ENCODE results near the gene SPRY4. TPM values are rescaled to one million over a fixed set of nuclear protein-coding genes. Genes with fewer than 3 reads are reported as not detected.

Gene SPRY4
- total RNA-seq, 4 donors from 2014 or later = 8.2 to 19.3 (median 15.7) TPM

DNA sequence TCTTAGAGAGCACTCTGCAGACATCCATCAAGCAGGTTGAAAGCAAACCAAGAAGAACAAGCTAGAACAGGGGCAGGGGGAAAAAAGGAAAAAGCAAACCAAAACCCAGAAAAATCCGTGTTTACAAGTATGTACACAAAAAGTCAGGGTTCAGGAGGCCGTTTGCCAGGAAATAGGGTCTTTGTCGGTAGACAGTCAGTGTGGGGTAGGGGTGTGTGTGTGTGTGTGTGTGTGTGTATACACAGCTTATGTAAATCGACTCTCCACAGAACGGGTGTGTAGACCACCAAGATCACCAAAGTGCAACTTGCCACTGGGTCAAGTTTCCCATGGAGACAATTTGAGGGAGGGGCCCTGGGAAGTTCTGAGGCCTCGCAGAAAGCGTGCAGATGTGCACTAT lies 13.1 kb downstream of the SPRY4 start:
- 75 to 80% methylated on average over 1 to 7 of the region's 7 CpGs for WGBS, 2 donors (ENCODE audit: low coverage in 1 of 2)

DNA sequence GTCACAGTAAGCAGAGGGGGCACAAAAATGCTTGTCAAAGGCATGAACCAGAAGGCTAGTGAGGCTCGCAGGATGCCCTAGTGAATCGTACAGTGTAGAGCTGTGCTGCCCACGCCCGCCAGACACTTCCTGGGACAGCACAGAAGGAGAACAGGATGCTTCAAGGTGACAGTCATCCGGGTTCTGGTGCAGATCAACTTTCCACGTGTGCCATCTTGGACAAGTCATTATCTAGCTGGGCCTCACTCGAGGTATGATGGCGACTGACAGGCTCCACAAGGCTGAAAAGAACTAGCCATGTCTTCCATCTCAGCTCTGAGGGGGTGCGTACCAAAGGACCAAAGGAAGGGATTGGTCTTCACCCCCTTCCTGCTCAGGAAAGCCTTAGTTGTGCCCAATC lies 14.0 kb downstream of the SPRY4 start:
- H3K27ac ChIP-seq = no peak overlapping the region
- in situ Hi-C loops (cut with MboI; ENCODE audit: low pct_ligation_motif_present in 1 of 4, low pct_unique_long_range_greater_than_20kb in 1 of 4, low sequenced_read_pairs in 3 of 4) = no loop called here

More for the DNA sequence above, 13.1 kb downstream of the SPRY4 start:
- Histone ChIP-seq H3K9me3 (no peaks in the 10 kb centered on the region), H3K36me3 (no peaks in the 10 kb centered on the region), H3K4me1 (peaks cover 10 to 18% (median 14%) of the 10 kb centered on the region in 4 donors), H3K4me3 (no peak overlapping the region), H3K27ac (no peak overlapping the region), H3K27me3 (no peaks in the 10 kb centered on the region)
- intact Hi-C loops (cut with DNase I; ENCODE audit: low total_unique reads) = no loop called here
- TF ChIP-seq, protein P1, sequence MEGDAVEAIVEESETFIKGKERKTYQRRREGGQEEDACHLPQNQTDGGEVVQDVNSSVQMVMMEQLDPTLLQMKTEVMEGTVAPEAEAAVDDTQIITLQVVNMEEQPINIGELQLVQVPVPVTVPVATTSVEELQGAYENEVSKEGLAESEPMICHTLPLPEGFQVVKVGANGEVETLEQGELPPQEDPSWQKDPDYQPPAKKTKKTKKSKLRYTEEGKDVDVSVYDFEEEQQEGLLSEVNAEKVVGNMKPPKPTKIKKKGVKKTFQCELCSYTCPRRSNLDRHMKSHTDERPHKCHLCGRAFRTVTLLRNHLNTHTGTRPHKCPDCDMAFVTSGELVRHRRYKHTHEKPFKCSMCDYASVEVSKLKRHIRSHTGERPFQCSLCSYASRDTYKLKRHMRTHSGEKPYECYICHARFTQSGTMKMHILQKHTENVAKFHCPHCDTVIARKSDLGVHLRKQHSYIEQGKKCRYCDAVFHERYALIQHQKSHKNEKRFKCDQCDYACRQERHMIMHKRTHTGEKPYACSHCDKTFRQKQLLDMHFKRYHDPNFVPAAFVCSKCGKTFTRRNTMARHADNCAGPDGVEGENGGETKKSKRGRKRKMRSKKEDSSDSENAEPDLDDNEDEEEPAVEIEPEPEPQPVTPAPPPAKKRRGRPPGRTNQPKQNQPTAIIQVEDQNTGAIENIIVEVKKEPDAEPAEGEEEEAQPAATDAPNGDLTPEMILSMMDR (IDR thresholded peaks at IDR 0.05) = no peak
- TF ChIP-seq EP300 (IDR thresholded peaks at IDR 0.05; ENCODE audit: low read depth) (no peak), POLR2AphosphoS5 (IDR thresholded peaks at IDR 0.05) (no peak), POLR2A (IDR thresholded peaks at IDR 0.05) (no peak)
- in situ Hi-C loops (cut with MboI; ENCODE audit: low pct_ligation_motif_present in 1 of 4, low pct_unique_long_range_greater_than_20kb in 1 of 4, low sequenced_read_pairs in 3 of 4) = no loop called here
- no peak for DNase-seq

DNA sequence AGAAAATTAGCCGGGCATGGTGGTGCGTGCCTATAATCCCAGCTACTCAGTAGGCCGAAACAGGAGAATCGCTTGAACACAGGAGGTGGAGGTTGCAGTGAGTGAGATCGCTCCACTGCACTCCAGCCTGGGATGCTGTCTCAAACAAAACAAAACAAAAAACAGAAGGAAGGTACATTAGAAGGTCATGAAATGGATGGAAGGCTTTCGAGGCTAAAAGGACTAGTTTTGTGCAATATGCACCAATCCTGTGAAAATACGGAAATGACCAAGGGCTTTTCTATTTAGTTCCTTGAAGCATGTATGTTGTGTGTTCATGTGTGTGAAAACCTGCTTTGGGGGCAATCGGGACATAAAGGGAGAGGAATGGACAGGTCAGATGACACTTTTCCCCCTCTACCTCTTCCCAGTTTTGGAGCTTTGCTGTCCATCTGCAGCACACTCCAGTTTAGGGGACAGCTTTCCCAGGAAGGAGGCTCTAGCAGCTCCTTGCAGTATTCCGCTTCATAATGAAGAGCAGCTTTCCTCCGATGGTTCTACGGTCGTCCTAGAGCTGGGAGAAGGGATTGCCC lies 15.0 kb downstream of the SPRY4 start:
- TF ChIP-seq POLR2A (IDR thresholded peaks at IDR 0.05) (no peak), EP300 (IDR thresholded peaks at IDR 0.05; ENCODE audit: low read depth) (no peak), POLR2AphosphoS5 (IDR thresholded peaks at IDR 0.05) (no peak)
- TF ChIP-seq, protein P1 (IDR thresholded peaks at IDR 0.05) = no peak
- Histone ChIP-seq H3K27ac (no peak overlapping the region), H3K9me3 (no peaks in the 10 kb centered on the region), H3K4me3 (no peak overlapping the region), H3K4me1 (peaks cover 0 to 21% (median 9%) of the 10 kb centered on the region in 4 donors), H3K27me3 (no peaks in the 10 kb centered on the region), H3K36me3 (no peaks in the 10 kb centered on the region)
- DNase-seq = no peak
- in situ Hi-C loops (cut with MboI; ENCODE audit: low pct_ligation_motif_present in 1 of 4, low pct_unique_long_range_greater_than_20kb in 1 of 4, low sequenced_read_pairs in 3 of 4) = no loop called here
- intact Hi-C loops (cut with DNase I; ENCODE audit: low total_unique reads) = no loop called here
- WGBS, 2 donors (ENCODE audit: low coverage in 1 of 2) = 84 to 94% methylated on average over 6 to 12 of the region's 12 CpGs

More for the DNA sequence above, 14.0 kb downstream of the SPRY4 start:
- no peak for TF ChIP-seq POLR2AphosphoS5 (IDR thresholded peaks at IDR 0.05)
- TF ChIP-seq EP300 (IDR thresholded peaks at IDR 0.05; ENCODE audit: low read depth) = no peak
- TF ChIP-seq, protein P1 (IDR thresholded peaks at IDR 0.05) = no peak
- TF ChIP-seq POLR2A (IDR thresholded peaks at IDR 0.05) = no peak
- Histone ChIP-seq H3K27me3 (no peaks in the 10 kb centered on the region), H3K9me3 (no peaks in the 10 kb centered on the region), H3K36me3 (no peaks in the 10 kb centered on the region), H3K4me3 (no peak overlapping the region), H3K4me1 (peaks cover 2 to 16% (median 9%) of the 10 kb centered on the region in 4 donors)
- intact Hi-C loops (cut with DNase I; ENCODE audit: low total_unique reads) = no loop called here
- WGBS, 2 donors (ENCODE audit: low coverage in 1 of 2) = 50 to 81% methylated on average over 1 to 9 of the region's 9 CpGs
- DNase-seq = no peak

DNA sequence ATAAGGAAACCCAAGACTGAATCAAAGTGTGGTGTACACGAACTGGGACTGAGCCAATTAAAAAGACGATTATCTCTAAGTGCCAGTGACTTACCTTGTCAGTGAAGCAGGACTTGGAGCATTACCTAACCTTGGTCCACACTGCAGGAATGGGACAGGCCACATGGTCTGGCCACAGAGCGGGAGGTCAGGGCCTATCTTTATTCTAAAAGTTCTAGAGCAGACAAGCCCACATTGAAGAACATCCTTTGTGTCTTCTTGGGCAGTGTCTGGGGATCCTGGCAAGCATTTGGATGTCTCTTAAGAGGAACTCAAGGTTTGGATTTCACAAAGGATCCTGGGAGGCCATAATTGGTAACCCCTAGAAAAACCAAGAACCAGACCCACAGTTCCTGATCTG lies 16.5 kb downstream of the SPRY4 start:
- no peak for DNase-seq
- TF ChIP-seq EP300 (IDR thresholded peaks at IDR 0.05; ENCODE audit: low read depth) = no peak
- TF ChIP-seq POLR2A (IDR thresholded peaks at IDR 0.05) = no peak
- no peak for TF ChIP-seq POLR2AphosphoS5 (IDR thresholded peaks at IDR 0.05)
- TF ChIP-seq, protein P1 (IDR thresholded peaks at IDR 0.05) = no peak
- H3K4me1 ChIP-seq = peaks cover 0 to 31% (median 9%) of the 10 kb centered on the region in 4 donors
- H3K36me3 ChIP-seq = no peaks in the 10 kb centered on the region
- H3K27ac ChIP-seq = no peak overlapping the region
- H3K27me3 ChIP-seq = no peaks in the 10 kb centered on the region
- in situ Hi-C loops (cut with MboI; ENCODE audit: low pct_ligation_motif_present in 1 of 4, low pct_unique_long_range_greater_than_20kb in 1 of 4, low sequenced_read_pairs in 3 of 4) (no loop called here), intact Hi-C loops (cut with DNase I; ENCODE audit: low total_unique reads) (no loop called here)
- H3K4me3 ChIP-seq = no peak overlapping the region
- 86% methylated on average over 3 of the region's 3 CpGs; no CpG with 5 or more reads in 1 of the 2 donors for WGBS, 2 donors (ENCODE audit: low coverage in 1 of 2)
- no peaks in the 10 kb centered on the region for H3K9me3 ChIP-seq
